ENCODE measurements around the gene ANKS1A. TPM values are rescaled to one million over a fixed set of nuclear protein-coding genes. Genes with fewer than 3 reads are reported as not detected.
A peak's percentile ranks its signal among the peaks of the same experiment; 100 is the strongest.

The ANKS1A gene
- total RNA-seq, 1 experiment from 2014 or later: 26.5 TPM

GRCh38 chr6:35070111-35070510 is 181.1 kb downstream of the ANKS1A start:
- Histone ChIP-seq H3K18ac (ENCODE audit: insufficient read length, low read depth, low read length) (no peak overlapping the region), H3K79me1 (ENCODE audit: insufficient read depth, low read depth, low read length, poor library complexity, severe bottlenecking) (no peaks in the 10 kb centered on the region), H2BK15ac (ENCODE audit: low read depth, low read length) (no peak overlapping the region), H4K8ac (replicated peaks; ENCODE audit: insufficient read length, low read depth, low read length) (no peak overlapping the region), H2BK20ac (ENCODE audit: low read depth, low read length, poor library complexity, severe bottlenecking) (no peak overlapping the region), H3K4me1 (ENCODE audit: insufficient read depth, low read length) (no peaks in the 10 kb centered on the region; the same call in 1 of the 2 replicates), H3K4ac (ENCODE audit: low read depth, low read length) (no peak overlapping the region), H4K91ac (ENCODE audit: insufficient read length, low read depth, low read length) (no peak overlapping the region), H2AFZ (ENCODE audit: low read length) (no peak overlapping the region), H3K9me3 (ENCODE audit: control insufficient read depth, low read depth, low read length) (no peaks in the 10 kb centered on the region), H2BK5ac (ENCODE audit: insufficient read length, low read length) (no peak overlapping the region), H4K5ac (ENCODE audit: insufficient read length, low read depth, low read length) (no peak overlapping the region), H2BK120ac (ENCODE audit: low read depth, low read length, poor library complexity, severe bottlenecking) (no peak overlapping the region), H3K27ac (ENCODE audit: insufficient read length, low read depth, low read length) (no peak overlapping the region), H2BK12ac (ENCODE audit: insufficient read length, low read depth, low read length) (no peak overlapping the region), H3K4me2 (ENCODE audit: insufficient read depth, insufficient read length, low read length) (no peak overlapping the region), H4K20me1 (ENCODE audit: control insufficient read depth, insufficient read depth, insufficient read length) (no peaks in the 10 kb centered on the region), H3K23me2 (ENCODE audit: insufficient read length, low read depth, low read length, poor library complexity, severe bottlenecking) (no peaks in the 10 kb centered on the region), H3K79me2 (ENCODE audit: insufficient read depth, low read length) (no peaks in the 10 kb centered on the region), H3K56ac (ENCODE audit: insufficient read length, low read depth, low read length) (no peak overlapping the region), H3K27me3 (ENCODE audit: insufficient read depth, low read length) (no peaks in the 10 kb centered on the region), H2AK5ac (ENCODE audit: insufficient read length, low read length) (no peak overlapping the region), H3K23ac (ENCODE audit: insufficient read length, low read depth, low read length) (no peak overlapping the region), H3K14ac (ENCODE audit: insufficient read depth, low read length) (no peak overlapping the region), H3K9ac (ENCODE audit: extremely low read depth, insufficient read length, low read length) (no peak overlapping the region), H3T11ph (ENCODE audit: low read length) (no peak overlapping the region)
- peaks cover 31 to 48% of the 10 kb centered on the region in 2 experiments for H3K4me1 Mint-ChIP-seq
- H3K27me3 Mint-ChIP-seq (ENCODE audit: low read depth): no peaks in the 10 kb centered on the region
- DNase-seq: no peak
- WGBS (ENCODE audit: extremely low coverage, insufficient read length, low lambda C conversion rate): no CpG with 5 or more reads among the region's 2 CpGs
- H3K36me3 Mint-ChIP-seq (ENCODE audit: insufficient read depth in 1 of 3, low read depth in 3 of 3): peaks cover 5 to 13% (median 8%) of the 10 kb centered on the region in 3 experiments; a peak in 6 of 7 replicates
- peak overlapping the region; percentile 9 to 51 (median 37); a peak in 3 of 7 replicates for H3K27ac Mint-ChIP-seq
- TF ChIP-seq CTCF (conservative IDR thresholded peaks at IDR 0.05): no peak
- H3K9me3 Mint-ChIP-seq: no peaks in the 10 kb centered on the region
- H3K4me3 Mint-ChIP-seq: no peak overlapping the region; a peak in 1 of 5 replicates

All from H9 (cell line).